GM12892 (cell line): ENCODE results near the gene OPA3.

Source experiments
- DNase-seq: peaks from one replicate; pipeline ENCODE4 v3.0.0; 2011; ENCODE audit not compliant: insufficient read length
- FAIRE-seq: peaks from 2 replicates; lab custom pipeline; 2011; peaks lifted over from hg19 to GRCh38; lab: Jason Lieb, UNC
- POLR2A ChIP-seq: IDR thresholded peaks from 2 replicates; pipeline ENCODE4 v1.6.1; 2011; ENCODE audit warnings: low read depth, low read length, control low read depth
- POLR2AphosphoS5 ChIP-seq: IDR thresholded peaks from 2 replicates; pipeline ENCODE4 v1.6.1; 2011; ENCODE audit warnings: low read depth, low read length, control low read depth
- TAF1 ChIP-seq: IDR thresholded peaks from 2 replicates; pipeline ENCODE4 v1.6.1; 2011; ENCODE audit warnings: low read depth, mild to moderate bottlenecking, control low read depth, low read length, borderline replicate concordance

Gene OPA3

GRCh38 chr19:45502111-45502510, 82.5 kb downstream of the OPA3 start:
- DNase-seq (no peak), FAIRE-seq (no peak)
- TF ChIP-seq TAF1, result no peak
- no peak for TF ChIP-seq POLR2AphosphoS5
- TF ChIP-seq POLR2A, result no peak

DNA sequence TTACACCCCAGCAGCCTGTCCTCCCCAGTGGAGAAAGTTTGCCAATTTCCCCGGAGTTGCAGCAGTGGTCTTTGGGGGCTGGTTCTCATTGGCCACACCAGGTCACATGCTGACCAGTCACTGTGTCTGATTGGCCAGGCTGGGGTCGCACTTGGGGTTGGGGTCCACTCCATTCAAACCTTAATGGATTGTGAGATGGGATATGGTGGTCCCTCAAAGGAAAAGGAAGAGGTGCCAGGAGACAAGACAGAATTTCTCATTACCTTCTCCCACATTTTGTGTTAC, 82.9 kb downstream of the OPA3 start:
- TF ChIP-seq POLR2AphosphoS5 (no peak), TAF1 (no peak), POLR2A (no peak)
- no peak for FAIRE-seq
- no peak for DNase-seq

- FAIRE-seq, result no peak
- TF ChIP-seq POLR2AphosphoS5 (no peak), TAF1 (peak; percentile 26; the same call in 1 of the 2 replicates)
- no peak for DNase-seq
Measured at GRCh38 chr19:45500918-45501729, 83.5 kb downstream of the OPA3 start.

GRCh38 chr19:45499196-45500180, 85.1 kb downstream of the OPA3 start:
- DNase-seq (no peak), FAIRE-seq (peak; percentile 51)
- no peak for TF ChIP-seq POLR2A
- no peak for TF ChIP-seq TAF1
- TF ChIP-seq POLR2AphosphoS5, result no peak

- FAIRE-seq, result peak; percentile 27
- peak; percentile 68 for DNase-seq
- TF ChIP-seq POLR2A, result no peak
- no peak for TF ChIP-seq POLR2AphosphoS5
- no peak for TF ChIP-seq TAF1
Measured at GRCh38 chr19:45498411-45499195, 86.0 kb downstream of the OPA3 start, which contains the start of gene PPM1N. Gene PPM1N, plus strand, starts transcription at chr19:45498443. Its CDS starts 30 bp downstream, at chr19:45498473.

GRCh38 chr19:45497791-45498190, 86.8 kb downstream of the OPA3 start:
- DNase-seq, result no peak
- peak; percentile 76 for FAIRE-seq
- no peak for TF ChIP-seq TAF1
- no peak for TF ChIP-seq POLR2AphosphoS5
- TF ChIP-seq POLR2A, result no peak

GRCh38 chr19:45496349-45496953, 88.2 kb downstream of the OPA3 start:
- TF ChIP-seq TAF1 (no peak), POLR2AphosphoS5 (no peak), POLR2A (no peak)
- no peak for DNase-seq
- no peak for FAIRE-seq

DNA sequence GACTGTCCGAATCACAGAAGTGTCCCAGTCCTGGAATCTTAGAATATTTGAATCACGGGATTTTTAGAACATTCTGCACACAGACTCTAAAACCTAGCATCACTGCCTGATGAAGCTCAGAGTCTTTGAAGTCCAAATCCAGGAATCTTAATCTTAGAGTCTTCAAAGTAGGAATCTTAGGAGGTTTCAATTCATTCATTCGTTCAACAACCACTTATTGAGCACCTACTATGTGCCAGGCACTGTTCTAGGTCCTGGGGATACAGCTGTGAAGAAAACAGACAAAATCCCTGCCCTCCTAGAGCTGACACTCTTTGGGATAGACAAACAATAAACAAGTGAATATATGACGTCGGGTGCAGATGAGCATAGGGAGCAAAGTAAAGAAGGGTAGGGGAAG, 89.4 kb downstream of the OPA3 start:
- DNase-seq (no peak), FAIRE-seq (no peak)
- TF ChIP-seq POLR2AphosphoS5 (no peak), TAF1 (no peak), POLR2A (no peak)

- TF ChIP-seq POLR2AphosphoS5 (no peak), POLR2A (no peak), TAF1 (no peak)
- DNase-seq, result no peak
- FAIRE-seq, result no peak
Measured at GRCh38 chr19:45494261-45494916, 90.2 kb downstream of the OPA3 start.
